Stimulated activated CD8-positive, alpha-beta memory T cell treated with anti-CD3 and anti-CD28 coated beads, Interleukin-4, amount 100 ng/mL, for 1 hour (primary cell): ENCODE results near the gene WDR38.

Experiments
- DNase-seq, 2 donors: peaks; one replicate each; pipeline ENCODE4 v3.0.0-alpha.2; 2020; ENCODE audit warnings: low read depth in 2 of 2, low spot score in 1 of 2

WDR38 gene

DNA sequence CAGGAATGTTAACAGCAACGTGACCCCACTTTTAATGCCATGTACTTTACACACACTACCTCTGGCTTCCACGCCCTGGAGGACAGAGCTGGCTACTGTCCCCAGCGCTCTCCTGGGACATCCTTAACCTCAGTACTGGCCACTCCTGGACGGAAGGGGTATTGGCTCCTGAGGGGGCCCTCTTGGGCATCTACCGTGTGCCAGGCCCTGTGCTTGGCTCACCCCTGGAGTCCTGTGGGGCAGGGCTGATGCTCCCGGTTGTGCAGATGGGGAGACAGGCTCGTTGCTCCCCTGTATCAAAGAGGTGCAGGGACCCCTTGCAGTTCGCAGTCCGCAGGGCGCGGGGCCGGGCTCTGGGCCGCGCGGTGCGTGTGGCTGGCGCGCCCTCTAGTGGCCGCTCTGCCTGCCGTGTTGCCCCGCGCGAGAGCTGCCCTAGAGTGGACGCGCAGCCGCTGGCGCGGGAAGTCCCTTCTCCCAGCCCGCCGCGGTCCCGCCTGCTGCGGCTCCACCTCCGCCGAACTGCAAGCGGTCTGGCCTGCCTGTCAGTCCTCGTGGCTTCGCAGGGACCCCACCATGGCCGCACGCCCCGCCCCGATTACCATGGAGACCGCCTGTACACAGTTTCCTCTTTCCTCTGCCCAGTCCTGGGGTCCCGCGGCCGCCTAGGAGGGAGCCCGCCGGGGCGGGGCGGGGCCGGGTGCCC, at the start of gene WDR38:
Gene WDR38 (plus strand): TSS at position 632 of the 703 bp plus-strand sequence. CDS start 72 bp downstream, outside the sequence.
- DNase-seq: peak; percentile 56 to 59

DNA sequence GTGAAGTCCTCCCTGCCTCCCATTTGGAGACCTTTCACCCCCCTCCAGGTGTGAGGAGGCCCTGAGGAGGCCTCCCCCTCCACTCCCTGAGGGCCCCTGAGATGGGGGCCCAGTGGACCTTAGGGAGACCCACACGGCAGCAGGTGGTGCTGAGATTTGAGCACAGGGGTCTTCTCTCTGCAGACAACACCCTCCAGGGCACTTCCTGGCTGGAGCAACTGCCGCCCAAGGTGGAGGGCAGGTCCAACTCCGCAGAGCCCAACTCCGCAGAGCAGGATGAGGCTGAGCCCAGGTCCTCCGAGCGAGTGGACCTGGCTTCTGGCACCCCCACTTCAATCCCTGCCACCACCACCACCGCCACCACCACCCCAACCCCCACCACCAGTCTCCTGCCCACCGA, 49.3 kb upstream of the WDR38 start:
- no peak for DNase-seq

DNA sequence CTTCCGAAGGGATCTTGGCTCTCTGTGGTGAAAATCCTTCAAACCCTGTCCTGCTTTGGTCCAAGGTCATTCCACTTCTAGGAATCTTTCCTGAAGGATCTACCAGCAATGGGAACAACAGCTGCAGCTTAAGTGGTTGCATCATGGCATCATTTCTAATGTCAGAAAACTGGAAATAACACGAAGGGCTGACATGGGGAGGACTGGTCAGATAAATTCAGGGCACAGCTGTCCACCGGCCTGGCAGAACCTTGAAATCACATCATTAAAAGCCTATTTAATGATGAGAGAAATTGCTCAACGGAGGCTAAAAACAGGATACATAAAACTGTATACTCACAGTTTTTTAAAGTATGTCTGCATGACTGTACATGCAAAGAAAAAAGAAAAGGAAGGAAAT, 48.1 kb upstream of the WDR38 start:
- DNase-seq: no peak

DNA sequence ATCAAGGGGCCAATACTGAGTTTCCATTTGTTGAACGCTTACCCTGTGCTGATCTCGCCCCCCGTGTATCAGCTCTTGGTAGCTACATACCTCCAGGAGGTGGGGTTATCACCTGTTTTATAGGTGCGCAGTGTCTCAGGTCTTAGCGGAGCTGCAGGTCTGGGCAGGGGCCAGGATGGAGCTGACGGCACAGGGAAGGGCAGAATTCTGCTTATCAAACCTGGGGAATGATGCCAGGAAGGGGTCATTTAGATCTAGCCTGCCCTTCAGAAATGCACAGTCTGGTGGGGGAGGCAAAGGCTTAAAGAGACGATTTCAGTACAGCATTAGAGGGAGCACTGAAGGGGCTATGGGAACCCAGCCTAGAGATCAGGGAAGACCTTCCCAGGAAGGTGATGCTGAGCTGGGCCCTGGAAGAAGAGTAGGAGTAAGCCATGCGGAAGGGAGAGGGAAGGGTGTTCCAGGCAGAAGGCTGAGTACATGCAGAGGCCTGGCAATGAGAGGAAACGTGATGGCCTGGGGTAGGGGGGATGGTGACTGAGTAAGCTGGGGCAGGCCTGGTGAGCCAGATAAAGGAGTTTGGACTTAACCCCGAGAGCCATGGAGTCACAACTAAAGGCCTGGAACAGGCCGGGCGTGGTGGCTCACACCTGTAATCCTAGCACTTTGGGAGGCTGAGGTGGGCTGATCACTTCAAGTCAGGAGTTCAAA, 44.9 kb upstream of the WDR38 start:
- DNase-seq: no peak

GRCh38 chr9:124809211-124809610, 44.0 kb upstream of the WDR38 start:
- DNase-seq: no peak

GRCh38 chr9:124809741-124810500, 43.3 kb upstream of the WDR38 start:
- no peak for DNase-seq

DNA sequence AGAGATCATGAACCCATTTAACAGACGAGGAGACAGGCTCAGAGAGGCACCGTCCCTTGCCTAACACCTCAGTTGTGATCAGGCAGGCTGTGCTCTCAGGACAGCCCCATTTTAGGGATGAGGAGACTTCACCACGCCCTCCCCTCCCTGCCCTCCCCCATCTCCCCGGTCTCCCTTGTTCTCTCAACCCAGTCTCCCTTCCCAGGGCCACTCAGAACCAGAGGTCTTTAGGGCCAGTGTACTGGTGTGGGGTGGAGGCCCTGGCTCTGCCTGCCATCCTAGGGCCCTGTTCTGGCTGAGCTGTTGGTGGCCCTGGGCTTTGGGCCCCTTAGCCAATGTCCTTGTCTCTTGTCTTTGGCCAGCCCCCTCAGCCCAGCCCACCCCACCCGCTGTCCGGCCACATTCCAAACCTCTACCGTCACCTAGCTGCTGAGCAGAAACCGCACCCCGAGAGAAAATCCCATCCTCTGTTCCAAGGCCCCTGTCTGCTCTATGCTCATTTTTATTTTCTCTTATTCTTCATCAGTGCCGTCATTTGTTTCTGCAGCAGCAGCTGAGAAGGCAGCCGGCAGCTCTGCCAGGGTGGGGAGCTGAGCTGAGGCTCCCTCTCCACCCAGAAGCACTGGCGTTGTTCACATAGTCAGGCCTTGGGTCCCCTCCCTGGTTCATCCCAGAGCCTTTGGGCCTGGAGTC, 42.5 kb upstream of the WDR38 start:
- no peak for DNase-seq

- no peak for DNase-seq
These were observed 40.8 kb upstream of the WDR38 start for GRCh38 chr9:124812441-124812876.

DNA sequence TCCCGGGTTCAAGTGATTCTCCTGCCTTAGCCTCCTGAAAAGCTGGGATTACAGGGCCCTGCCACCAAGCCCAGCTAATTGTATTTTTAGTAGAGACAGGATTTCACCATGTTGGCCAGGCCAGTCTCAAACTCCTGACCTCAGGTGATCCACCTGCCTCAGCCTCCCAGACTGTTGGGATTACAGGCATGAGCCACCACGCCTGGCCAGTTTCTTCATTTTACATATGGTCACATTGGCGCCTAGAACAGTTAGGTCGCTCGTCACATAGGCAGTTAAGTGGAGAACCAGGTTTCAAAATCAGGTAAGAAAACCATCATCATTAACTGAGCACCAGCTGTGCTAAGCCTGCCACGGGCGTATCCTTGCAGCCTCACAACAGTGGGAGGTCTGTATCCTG, 40.2 kb upstream of the WDR38 start:
- DNase-seq: no peak

DNA sequence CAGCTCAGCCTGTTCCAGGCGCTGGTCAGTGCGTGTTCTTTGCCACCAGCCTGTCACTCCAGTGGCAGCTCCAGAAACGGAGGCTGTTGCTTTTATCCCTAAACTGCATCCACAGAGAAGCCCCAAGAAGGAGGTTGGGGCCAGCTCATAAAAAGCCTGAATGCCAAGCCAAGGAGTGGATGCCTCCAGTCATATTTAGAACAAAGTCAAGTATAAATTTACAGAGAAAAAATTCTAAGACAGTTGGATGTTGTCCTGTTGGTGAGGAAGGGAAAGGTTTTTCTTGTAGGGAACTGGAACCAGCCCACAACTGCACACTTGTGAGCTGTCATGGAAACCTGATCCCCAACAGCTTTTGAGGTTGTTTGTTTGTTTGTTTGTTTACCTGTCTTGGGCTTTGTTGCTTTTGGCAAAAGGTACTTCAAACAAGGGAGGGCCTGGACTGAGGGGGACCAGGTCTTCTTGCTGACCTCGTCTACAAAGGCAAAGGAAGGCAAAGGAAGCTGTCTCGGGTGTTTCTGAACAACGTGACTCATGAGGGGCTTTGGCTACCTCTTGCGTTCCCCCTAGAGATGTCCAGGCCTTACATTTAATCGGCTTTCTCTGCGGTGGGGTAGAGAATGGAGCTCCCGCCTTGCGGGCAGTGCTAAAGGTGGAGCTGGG, 39.6 kb upstream of the WDR38 start:
- no peak for DNase-seq

- no peak for DNase-seq
These were observed 39.1 kb upstream of the WDR38 start for GRCh38 chr9:124814164-124814535.

DNA sequence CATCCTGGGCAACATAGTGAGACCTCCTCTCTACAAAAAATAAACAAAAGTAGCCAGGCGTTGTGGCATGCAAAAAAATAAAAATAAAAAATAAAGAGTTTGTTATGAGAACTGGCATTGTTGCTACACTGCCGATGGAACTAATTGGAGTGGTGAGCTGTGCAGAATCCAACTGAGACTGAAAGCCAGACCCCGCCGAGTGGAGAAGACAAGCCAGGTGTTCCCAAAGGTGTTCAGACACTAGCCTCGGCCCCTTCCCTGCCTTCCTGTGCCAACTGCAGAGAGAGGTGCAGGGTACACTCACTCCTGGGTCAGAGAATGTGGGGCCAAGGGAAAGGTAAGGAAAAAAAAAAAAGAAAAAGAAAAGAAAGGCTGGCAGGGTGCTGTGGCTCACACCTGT, 37.7 kb upstream of the WDR38 start:
- no peak for DNase-seq

DNA sequence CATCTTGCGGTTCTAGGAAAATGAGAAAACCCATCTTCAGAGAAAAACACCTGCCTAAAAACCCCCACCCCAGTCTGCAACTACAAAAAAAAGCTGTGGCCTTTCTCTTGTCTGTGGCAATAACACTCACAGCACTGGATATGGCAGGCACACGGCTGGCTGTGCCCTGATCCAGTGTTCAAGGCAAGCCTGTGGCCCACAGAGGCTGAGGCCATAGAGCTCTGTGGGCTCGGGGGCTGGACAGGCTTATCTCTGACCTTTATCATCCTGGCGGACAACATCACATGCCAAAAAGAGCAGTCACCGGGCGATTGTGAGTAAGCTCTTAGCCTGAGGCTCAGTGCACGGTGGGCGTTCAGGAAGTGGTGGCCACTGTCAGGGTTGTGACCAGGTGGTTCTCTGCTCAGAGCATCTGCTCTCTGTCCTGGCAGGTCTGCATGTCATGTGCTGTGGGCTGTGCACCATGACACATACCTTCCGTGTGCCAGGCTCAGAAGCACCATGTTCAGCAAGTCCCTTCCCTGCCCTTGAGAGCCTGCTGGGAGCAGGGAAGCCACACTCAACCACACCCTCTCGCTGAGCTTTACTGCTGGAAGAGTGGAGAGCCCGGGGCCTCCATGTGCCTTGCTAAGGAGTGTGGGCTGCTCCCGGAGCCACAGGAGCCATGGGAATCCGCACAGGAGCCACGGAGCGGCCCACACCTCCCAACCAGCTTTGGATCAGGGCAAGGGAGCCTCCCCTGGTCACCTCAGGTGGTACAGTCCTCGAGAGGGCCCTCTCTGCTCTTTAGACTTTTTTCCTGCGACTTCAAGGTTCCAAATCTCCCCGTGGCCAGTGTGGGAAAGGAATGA, 34.6 kb upstream of the WDR38 start:
- DNase-seq: no peak

DNA sequence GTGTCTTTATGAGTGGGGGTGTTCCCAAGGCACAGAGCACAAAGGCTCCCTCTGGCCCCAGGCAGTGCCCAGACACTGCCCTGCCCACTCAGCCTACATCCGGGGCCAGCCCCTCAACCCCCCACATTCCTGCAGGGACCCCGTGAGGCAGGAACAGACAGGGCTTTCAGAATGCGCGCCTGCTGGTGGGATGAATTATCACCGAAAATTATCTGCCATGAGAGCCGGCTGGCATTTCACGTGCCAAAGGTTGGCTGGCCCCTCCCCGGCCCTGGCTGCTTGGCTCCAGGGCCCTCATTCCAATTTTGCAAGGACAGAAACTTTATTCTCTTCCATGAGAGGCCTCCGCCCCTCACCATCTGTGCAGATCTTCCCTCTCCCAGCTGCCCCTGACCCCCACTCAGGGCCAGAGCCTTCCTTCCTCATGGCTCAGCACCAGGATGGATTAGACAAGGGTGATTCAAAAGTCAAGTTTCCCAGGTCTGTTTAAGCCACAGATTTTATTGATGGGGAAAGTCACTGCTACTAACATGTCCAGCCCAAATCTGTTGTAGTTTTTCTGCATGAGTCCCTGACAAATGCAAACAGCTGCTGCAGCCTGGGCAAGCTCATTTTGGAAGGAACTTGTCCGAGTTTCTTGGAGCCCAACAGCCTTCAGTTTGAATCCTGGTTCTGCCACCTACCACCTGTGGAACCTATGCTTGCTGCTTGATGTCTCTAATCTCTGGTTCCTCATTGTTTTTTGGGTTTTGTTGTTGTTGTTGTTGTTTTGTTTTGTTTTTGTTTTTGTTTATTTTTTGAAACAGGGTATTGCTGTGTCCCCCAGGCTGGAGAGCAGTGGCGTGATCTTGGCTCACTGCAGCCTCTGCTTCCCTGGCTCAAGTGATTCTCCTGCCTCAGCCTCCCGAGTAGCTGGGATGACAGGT, 32.3 kb upstream of the WDR38 start:
- DNase-seq: no peak

- no peak for DNase-seq
These were observed 24.5 kb upstream of the WDR38 start for GRCh38 chr9:124828489-124829333.

- DNase-seq: no peak
These were observed 24.0 kb upstream of the WDR38 start for GRCh38 chr9:124829334-124829669.

GRCh38 chr9:124830593-124830992, 22.7 kb upstream of the WDR38 start:
- DNase-seq: no peak
